Activated CD4-positive, alpha-beta T cell treated with anti-CD3 and anti-CD28 coated beads, Interleukin-10, Interleukin-2, amounts not matched to agents 100 ng/mL and 50 ng/mL, durations not matched to agents 16 hours and 8 hours (primary cell): Measurements from ENCODE around the gene SFXN5.

Source experiments
- DNase-seq: peaks from one replicate; pipeline ENCODE4 v3.0.0-alpha.2; 2020

SFXN5 gene

GRCh38 chr2:72954376-72955227 lies 116.9 kb downstream of the SFXN5 start:
- no peak for DNase-seq

- DNase-seq = peak; percentile 53
Observed at GRCh38 chr2:72953976-72954375, 117.5 kb downstream of the SFXN5 start.

GRCh38 chr2:72953528-72953927 lies 118.0 kb downstream of the SFXN5 start:
- DNase-seq = no peak

DNA sequence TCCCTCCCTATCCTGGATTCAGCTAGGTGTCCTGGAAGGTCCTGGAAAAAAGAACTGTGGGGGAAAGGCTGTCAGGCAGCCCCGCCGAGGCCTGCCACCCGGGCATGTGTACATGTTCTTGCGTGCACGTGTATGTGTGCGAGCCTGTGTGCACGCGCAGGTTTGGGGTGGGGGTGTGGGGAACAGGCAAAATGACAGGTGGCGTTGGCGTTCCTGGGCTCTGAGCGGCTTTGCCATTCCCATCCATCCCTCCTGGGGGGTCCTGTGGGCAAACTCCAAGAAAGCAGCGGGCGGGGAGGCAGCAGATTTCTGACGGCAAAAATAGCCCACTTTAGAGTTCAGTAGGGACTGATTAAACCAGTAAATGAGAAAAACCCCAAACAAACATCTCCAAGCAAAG lies 118.6 kb downstream of the SFXN5 start:
- no peak for DNase-seq

GRCh38 chr2:72952110-72952823 lies 119.2 kb downstream of the SFXN5 start:
- DNase-seq = no peak

DNA sequence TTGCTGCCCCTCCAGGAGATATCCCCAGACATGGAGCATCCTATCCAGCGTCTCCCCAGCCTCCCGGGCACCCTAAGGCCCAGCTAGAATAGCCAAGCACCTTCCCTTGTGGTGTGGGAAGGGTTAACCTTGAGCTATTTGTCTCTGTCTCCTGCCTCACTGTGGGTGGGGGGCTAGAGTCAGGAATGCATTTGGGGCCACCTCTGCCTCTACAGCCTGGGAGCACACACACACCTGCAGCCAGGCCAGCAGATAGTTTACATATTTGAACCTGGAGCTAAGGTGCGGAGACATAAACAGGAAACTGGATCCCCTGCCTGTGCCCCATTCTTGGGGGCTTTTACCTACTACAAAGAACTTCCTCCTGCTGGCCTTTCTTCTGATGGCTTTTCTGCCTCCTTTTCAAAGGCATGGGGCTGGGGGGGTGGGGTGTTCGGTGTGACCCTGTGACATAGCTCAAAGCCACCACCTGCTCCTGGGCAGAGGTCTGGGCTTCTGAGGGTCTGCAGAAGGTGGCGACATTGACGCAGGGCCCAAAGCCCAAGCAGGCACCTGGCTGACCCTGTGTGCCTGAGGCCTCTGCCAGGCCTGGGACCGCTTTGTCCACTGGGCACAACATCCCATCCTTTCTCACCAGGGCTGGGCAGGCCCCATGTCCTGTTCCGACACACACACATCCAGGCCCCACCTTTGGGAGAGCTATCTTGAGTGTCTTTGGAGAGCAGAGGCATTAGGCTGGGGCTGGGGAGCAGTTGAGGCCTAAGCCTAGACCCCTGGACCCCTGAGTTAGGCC lies 120.0 kb downstream of the SFXN5 start:
- DNase-seq = no peak

GRCh38 chr2:72950558-72951255 lies 120.8 kb downstream of the SFXN5 start:
- no peak for DNase-seq

GRCh38 chr2:72949642-72950041 lies 121.9 kb downstream of the SFXN5 start:
- no peak for DNase-seq

- no peak for DNase-seq
Observed at GRCh38 chr2:72949045-72949444, 122.5 kb downstream of the SFXN5 start.

GRCh38 chr2:72947952-72948830 lies 123.3 kb downstream of the SFXN5 start:
- no peak for DNase-seq

DNA sequence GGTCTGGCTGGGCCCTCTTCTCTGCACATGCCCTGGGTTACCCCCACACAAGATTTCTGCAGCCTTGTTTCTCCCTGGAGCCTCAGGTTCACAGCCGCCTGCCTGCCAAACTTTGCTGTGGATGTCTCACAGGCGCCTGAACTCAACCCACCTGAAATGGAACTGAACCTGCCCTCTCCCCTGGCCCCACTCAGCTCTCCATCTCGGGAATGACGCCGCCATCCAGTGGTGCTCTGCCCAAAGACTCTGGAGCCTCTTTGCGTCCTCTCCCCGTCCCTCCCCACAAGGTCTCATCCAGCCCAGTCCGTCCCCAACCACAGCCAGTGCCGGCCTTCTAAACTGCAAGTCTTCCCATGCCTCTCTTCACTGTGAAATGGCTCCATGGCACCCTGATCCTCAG lies 125.0 kb downstream of the SFXN5 start:
- DNase-seq = no peak

DNA sequence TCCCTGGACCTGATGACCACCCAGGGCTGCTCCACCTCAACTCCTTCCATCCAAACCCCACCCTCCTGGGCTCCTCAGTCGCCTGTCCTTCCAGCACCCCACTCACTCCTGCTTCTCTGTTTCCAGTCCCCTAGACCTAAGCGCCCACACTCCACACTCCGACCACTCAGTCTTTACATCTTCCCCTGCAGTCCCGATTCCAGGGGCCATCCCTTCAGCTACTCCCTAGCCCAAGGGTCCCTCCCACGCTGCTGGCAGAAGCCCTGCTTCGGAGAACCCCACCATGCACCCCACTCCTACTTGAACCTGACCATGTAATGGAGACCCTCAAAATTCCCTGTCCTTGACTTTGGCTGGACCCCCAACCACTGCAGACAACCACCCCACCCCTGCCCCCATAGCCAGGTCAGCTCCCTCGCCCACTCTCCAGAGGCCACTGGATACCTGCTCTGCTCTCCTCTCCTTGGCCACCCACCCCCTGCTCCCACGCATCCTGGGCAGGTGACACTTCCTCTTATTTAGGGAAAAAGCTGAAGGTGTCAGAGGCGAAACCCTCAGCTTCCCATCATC lies 126.0 kb downstream of the SFXN5 start:
- no peak for DNase-seq

DNA sequence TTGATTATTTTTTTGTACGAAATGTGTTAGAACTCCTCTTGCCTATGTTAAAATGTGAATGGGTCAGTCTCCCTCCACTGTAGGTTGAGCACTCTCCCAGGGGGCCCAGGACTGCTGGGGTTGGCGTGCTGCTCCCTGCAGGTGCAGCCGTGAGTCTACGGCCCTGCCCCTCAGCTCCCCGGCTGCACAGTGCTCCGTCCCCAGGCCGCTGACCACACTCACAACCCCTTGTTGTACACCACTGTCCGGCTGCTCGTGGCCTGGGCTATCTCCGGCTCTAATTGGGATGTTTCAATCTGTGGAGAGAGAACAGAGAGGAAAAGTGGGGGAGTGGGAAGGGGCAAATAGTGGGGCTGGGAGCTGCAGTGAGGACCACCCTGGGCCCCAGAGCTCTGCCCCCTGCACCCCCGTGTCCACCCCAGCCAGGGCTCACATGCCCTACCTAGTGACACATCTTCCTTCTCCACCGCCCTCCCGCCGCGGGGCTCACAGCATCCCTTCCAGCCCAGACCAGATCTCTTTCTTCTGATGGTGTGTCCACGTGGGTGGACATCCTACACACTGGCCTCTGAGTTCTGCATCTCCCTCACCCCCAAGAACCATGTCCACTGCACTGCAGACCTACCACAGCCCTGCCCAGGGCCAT lies 126.6 kb downstream of the SFXN5 start:
- no peak for DNase-seq

DNA sequence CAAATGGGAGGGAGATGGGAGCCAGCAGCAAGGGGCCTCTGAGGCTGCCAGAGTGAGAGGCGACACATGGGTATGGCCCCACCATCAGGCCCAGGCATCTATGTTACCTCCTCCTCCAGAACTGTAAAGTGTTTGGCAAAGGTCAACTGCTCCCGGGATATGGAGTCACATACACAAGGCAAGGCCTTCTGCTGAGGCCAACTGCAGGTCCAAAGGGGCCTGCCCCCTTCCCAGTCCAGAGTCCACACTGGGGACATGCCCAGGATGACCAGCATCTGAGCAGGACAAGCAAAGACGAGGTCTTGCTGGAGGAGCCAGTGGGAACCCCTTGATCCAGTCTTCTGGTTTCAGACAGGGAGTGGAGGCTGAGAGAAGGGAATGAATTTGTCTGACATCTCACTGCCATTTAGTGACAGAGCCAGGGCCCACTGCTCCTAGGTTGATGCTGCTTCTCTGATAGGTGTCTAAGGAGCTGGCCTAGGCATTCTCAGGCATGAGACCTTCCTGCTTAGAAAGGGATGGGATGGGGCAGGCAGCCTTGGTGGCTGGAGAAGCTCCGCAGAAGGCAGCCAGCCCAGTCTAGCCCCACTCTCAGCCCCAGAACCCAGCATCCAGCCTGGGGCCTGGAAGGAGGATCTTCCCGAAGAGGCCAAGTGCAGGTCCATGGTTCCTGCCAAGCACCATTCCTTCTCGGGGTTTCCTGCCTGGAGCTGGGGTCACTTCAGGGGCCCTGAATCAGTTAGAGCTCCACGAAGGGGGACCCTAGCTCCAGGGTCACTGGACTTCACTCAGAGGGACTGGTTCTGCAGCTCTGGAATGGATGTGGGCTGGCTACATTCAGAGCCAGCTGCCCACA lies 127.7 kb downstream of the SFXN5 start:
- DNase-seq = no peak

GRCh38 chr2:72942881-72943418 lies 128.6 kb downstream of the SFXN5 start:
- no peak for DNase-seq

- no peak for DNase-seq
Observed at GRCh38 chr2:72942293-72942692, 129.2 kb downstream of the SFXN5 start.

- DNase-seq = no peak
Observed at GRCh38 chr2:72940786-72941185, 130.7 kb downstream of the SFXN5 start.

GRCh38 chr2:72940361-72940760 lies 131.2 kb downstream of the SFXN5 start:
- no peak for DNase-seq

GRCh38 chr2:72938455-72938854 lies 133.1 kb downstream of the SFXN5 start:
- no peak for DNase-seq

- no peak for DNase-seq
Observed at GRCh38 chr2:72937356-72937669, 134.2 kb downstream of the SFXN5 start.
